SK-N-MC (cell line): ENCODE results near the gene PKD2.

ENCODE experiments used
- EZH2 ChIP-seq: fragments of 200-600 bp; sonication (generic); IDR thresholded peaks from one replicate; pipeline ENCODE4 v1.6.1; 2017; ENCODE audit warnings: antibody characterized with exemption
- POLR2AphosphoS5 ChIP-seq: IDR thresholded peaks from 2 replicates; pipeline ENCODE4 v1.6.1; 2012; ENCODE audit warnings: mild to moderate bottlenecking, low read depth, low read length, borderline replicate concordance

- no peak for TF ChIP-seq EZH2
- TF ChIP-seq POLR2AphosphoS5, result no peak
These were observed 89.9 kb downstream of the PKD2 start for GRCh38 chr4:88097301-88097700.
